PFSK-1 (cell line): ENCODE data around the gene GRK5.

Experiments
- POLR2AphosphoS5 ChIP-seq: IDR thresholded peaks from 2 replicates; pipeline ENCODE4 v1.6.1; 2012; ENCODE audit warnings: low read depth, mild to moderate bottlenecking, control low read depth, low read length, moderate library complexity
- REST ChIP-seq, 2 experiments: IDR thresholded peaks; 2 replicates each; pipeline versions ENCODE4 v1.6.1 to v1.8.0; 2011 to 2012; ENCODE audit warnings: low read depth in 2 of 2, low read length in 2 of 2, control low read depth in 1 of 2, inconsistent platforms in 1 of 2, mild to moderate bottlenecking in 1 of 2, moderate library complexity in 1 of 2; ENCODE audit not compliant: insufficient read depth in 1 of 2
- TAF1 ChIP-seq: IDR thresholded peaks from 2 replicates; pipeline ENCODE4 v1.6.1; 2012; ENCODE audit warnings: low read length, control low read depth, borderline replicate concordance; ENCODE audit not compliant: insufficient read depth

- TF ChIP-seq REST (IDR thresholded peaks at IDR 0.05; ENCODE audit: insufficient read depth in 1 of 2, low read depth in 2 of 2, low read length in 2 of 2) (no peak), POLR2AphosphoS5 (no peak), TAF1 (no peak)
Measured at GRCh38 chr10:119377451-119377957, 170.1 kb downstream of the GRK5 start.
